Esophagus muscularis mucosa (tissue), 4 donors: ENCODE measurements around the gene MCOLN2. TPM values are rescaled to one million over a fixed set of nuclear protein-coding genes. Genes with fewer than 3 reads are reported as not detected.
A peak's percentile ranks its signal among the peaks of the same experiment; 100 is the strongest.

Source experiments
- DNase-seq: peaks from one replicate; pipeline ENCODE4 v3.0.0-alpha.2; 2017; ENCODE audit errors: extremely low spot score
- H3K27ac ChIP-seq, 4 donors: fragments of 200-600 bp; sonication (generic); replicated peaks in 1 of 4; 1 replicate in 3 of 4; 2 replicates in 1 of 4; pipeline ENCODE4 v1.5.1; 2016 to 2019; ENCODE audit warnings: mild to moderate bottlenecking in 1 of 4
- H3K27me3 ChIP-seq, 4 donors: fragments of 200-600 bp; sonication (generic); one replicate each; pipeline versions ENCODE4 v1.5.1 to v1.6.0; 2016 to 2019
- H3K36me3 ChIP-seq, 4 donors: fragments of 200-600 bp; sonication (generic); one replicate each; pipeline ENCODE4 v1.5.1; 2016 to 2019
- H3K4me1 ChIP-seq, 4 donors: fragments of 200-600 bp; sonication (generic); one replicate each; pipeline ENCODE4 v1.5.1; 2016 to 2019
- H3K4me3 ChIP-seq, 4 donors: fragments of 200-600 bp; sonication (generic); 1 replicate in 2 of 4; 2 replicates in 2 of 4; pipeline ENCODE4 v1.5.1; 2016 to 2019; ENCODE audit warnings: mild to moderate bottlenecking in 4 of 4, moderate library complexity in 1 of 4
- H3K9me3 ChIP-seq, 4 donors: fragments of 200-600 bp; sonication (generic); 1 replicate in 3 of 4; 2 replicates in 1 of 4; pipeline ENCODE4 v1.5.1; 2016 to 2019
- CTCF ChIP-seq, 3 experiments: fragments of 200-600 bp in 2 of 3; fragments of 450-650 bp in 1 of 3; sonication (generic) in 2 of 3; IDR thresholded peaks; one replicate each; pipeline ENCODE4 v1.5.1; 2017 to 2019; ENCODE audit warnings: antibody characterized with exemption in 3 of 3, mild to moderate bottlenecking in 2 of 3, moderate library complexity in 1 of 3
- EP300 ChIP-seq: sonication (generic); formaldehyde crosslinking; IDR thresholded peaks from one replicate; pipeline ENCODE4 v1.6.1; 2017; ENCODE audit warnings: antibody characterized with exemption
- POLR2A ChIP-seq: fragments of 450-650 bp; IDR thresholded peaks from one replicate; pipeline ENCODE4 v1.6.1; 2017; ENCODE audit warnings: antibody characterized with exemption, moderate library complexity, mild to moderate bottlenecking, low read depth
- POLR2AphosphoS5 ChIP-seq, 2 donors: sonication (generic); formaldehyde crosslinking; IDR thresholded peaks; one replicate each; pipeline ENCODE4 v1.6.1; 2017; ENCODE audit warnings: antibody characterized with exemption in 2 of 2
- WGBS: methylation state at CpG from one replicate; pipeline ENCODE4 v1.1.5; 2018; 5-methylcytosine and 5-hydroxymethylcytosine counted together
- intact Hi-C: fragments of 100-400 bp; cut with DNase I; formaldehyde crosslinking; loops from one replicate; pipeline ENCODE4 v1.15.1; 2023
- total RNA-seq, 4 donors: library from RNA; depleted of rRNA; stranded (reverse); fragments of >200 nt; gene quantifications; one replicate each; pipeline versions ENCODE4 v1.1.0 to v1.2.1, GENCODE V29; 2016

MCOLN2 gene
- total RNA-seq, 4 donors from 2014 or later = under 0.01 to 0.83 (median 0.18) TPM

- Histone ChIP-seq H3K4me3 (no peak overlapping the region), H3K9me3 (no peaks in the 10 kb centered on the region), H3K36me3 (no peaks in the 10 kb centered on the region), H3K27me3 (no peaks in the 10 kb centered on the region), H3K4me1 (no peaks in the 10 kb centered on the region), H3K27ac (no peak overlapping the region)
- 89% methylated on average over 1 of the region's 1 CpG for WGBS
- DNase-seq = peak; percentile 1
- no peak for TF ChIP-seq POLR2A
- no peak for TF ChIP-seq EP300
- TF ChIP-seq POLR2AphosphoS5 (IDR thresholded peaks at IDR 0.05) = no peak
- TF ChIP-seq CTCF (IDR thresholded peaks at IDR 0.05) = no peak
- intact Hi-C loops = no loop called here
Measured at GRCh38 chr1:84957966-84958365, 38.9 kb downstream of the MCOLN2 start.

- H3K27me3 ChIP-seq = no peaks in the 10 kb centered on the region
- no peak overlapping the region for H3K27ac ChIP-seq
- DNase-seq = no peak
- no peaks in the 10 kb centered on the region for H3K9me3 ChIP-seq
- no peak overlapping the region for H3K4me3 ChIP-seq
- no peaks in the 10 kb centered on the region for H3K4me1 ChIP-seq
- no peak for TF ChIP-seq CTCF (IDR thresholded peaks at IDR 0.05)
- TF ChIP-seq POLR2A = no peak
- TF ChIP-seq POLR2AphosphoS5 (IDR thresholded peaks at IDR 0.05) = no peak
- TF ChIP-seq EP300 = no peak
- H3K36me3 ChIP-seq = no peaks in the 10 kb centered on the region
- 62% methylated on average over 6 of the region's 6 CpGs for WGBS
- intact Hi-C loops = no loop called here
Measured at GRCh38 chr1:84956655-84957054, 40.3 kb downstream of the MCOLN2 start.

- intact Hi-C loops = no loop called here
Measured at GRCh38 chr1:84956097-84956496, 40.8 kb downstream of the MCOLN2 start.

GRCh38 chr1:84949664-84950063 is 47.2 kb downstream of the MCOLN2 start:
- no peak for TF ChIP-seq POLR2A
- TF ChIP-seq EP300 = no peak
- TF ChIP-seq POLR2AphosphoS5 (IDR thresholded peaks at IDR 0.05) = no peak
- TF ChIP-seq CTCF (IDR thresholded peaks at IDR 0.05) = no peak
- Histone ChIP-seq H3K36me3 (no peaks in the 10 kb centered on the region), H3K27ac (no peak overlapping the region), H3K9me3 (peaks cover 0 to 6% (median 0%) of the 10 kb centered on the region in 4 donors), H3K4me1 (peaks cover 0 to 13% (median 12%) of the 10 kb centered on the region in 4 donors), H3K27me3 (no peaks in the 10 kb centered on the region), H3K4me3 (no peak overlapping the region)
- no peak for DNase-seq
- intact Hi-C loops = loop anchor here (10.0 kb wide), 2 partner anchors 75 to 155 kb away; no protein-coding TSS in a partner anchor

More at GRCh38 chr1:84956097-84956496, 40.8 kb downstream of the MCOLN2 start:
- Histone ChIP-seq H3K27me3 (no peaks in the 10 kb centered on the region), H3K4me1 (no peaks in the 10 kb centered on the region), H3K36me3 (no peaks in the 10 kb centered on the region), H3K27ac (no peak overlapping the region), H3K4me3 (no peak overlapping the region), H3K9me3 (no peaks in the 10 kb centered on the region)
- WGBS = 93% methylated on average over 6 of the region's 6 CpGs
- DNase-seq = no peak
- TF ChIP-seq EP300 (no peak), POLR2A (no peak), CTCF (IDR thresholded peaks at IDR 0.05) (no peak), POLR2AphosphoS5 (IDR thresholded peaks at IDR 0.05) (no peak)
